GM10248 (cell line): ENCODE data around the gene PKD2.

Experiments used
- CTCF ChIA-PET: fragments of 300-600 bp; sonication (Branson Sonifier 250); formaldehyde crosslinking; extraction: SDS; loops from one replicate; lab custom pipeline; 2021; ENCODE audit warnings: antibody characterized with exemption; lab: Yijun Ruan, JAX
- POLR2A ChIA-PET: fragments of 350-650 bp; sonication (Branson Sonifier 250); formaldehyde crosslinking; extraction: SDS; loops from one replicate; lab custom pipeline; 2020; ENCODE audit warnings: antibody characterized with exemption; lab: Yijun Ruan, JAX
- DNase-seq: peaks from one replicate; pipeline ENCODE4 v3.0.0; 2012; ENCODE audit errors: extremely low spot score
- TF ChIP-seq, protein P1 (sequence below): IDR thresholded peaks from 2 replicates; pipeline ENCODE4 v1.5.1; 2012; ENCODE audit warnings: mild to moderate bottlenecking, low read depth; ENCODE audit errors: extremely low read depth, missing control alignments, control extremely low read depth

PKD2 gene

DNA sequence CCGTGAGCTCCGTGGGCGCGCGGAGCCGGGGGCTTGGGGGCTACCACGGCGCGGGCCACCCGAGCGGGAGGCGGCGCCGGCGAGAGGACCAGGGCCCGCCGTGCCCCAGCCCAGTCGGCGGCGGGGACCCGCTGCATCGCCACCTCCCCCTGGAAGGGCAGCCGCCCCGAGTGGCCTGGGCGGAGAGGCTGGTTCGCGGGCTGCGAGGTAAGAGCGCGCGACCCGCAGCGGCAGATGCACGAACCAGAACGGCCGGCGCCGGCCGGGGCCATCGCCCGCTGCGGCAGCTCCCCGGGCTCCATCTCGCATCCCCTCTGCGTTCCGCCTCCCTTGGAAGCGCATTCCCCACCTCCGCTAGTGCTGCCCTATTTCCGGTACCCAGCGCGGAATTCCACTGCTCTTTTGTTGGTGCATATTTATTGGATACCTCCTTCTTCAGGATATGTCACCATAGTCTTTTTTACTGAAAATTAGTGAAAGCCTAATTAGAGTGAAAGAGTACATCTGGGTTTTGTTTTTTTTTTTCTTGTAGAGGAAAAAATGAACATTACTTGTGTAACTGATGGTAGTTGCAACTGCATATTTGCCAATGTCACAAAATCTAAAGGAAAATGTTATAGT is 797 bp downstream of the PKD2 start:
- TF ChIP-seq, protein P1, sequence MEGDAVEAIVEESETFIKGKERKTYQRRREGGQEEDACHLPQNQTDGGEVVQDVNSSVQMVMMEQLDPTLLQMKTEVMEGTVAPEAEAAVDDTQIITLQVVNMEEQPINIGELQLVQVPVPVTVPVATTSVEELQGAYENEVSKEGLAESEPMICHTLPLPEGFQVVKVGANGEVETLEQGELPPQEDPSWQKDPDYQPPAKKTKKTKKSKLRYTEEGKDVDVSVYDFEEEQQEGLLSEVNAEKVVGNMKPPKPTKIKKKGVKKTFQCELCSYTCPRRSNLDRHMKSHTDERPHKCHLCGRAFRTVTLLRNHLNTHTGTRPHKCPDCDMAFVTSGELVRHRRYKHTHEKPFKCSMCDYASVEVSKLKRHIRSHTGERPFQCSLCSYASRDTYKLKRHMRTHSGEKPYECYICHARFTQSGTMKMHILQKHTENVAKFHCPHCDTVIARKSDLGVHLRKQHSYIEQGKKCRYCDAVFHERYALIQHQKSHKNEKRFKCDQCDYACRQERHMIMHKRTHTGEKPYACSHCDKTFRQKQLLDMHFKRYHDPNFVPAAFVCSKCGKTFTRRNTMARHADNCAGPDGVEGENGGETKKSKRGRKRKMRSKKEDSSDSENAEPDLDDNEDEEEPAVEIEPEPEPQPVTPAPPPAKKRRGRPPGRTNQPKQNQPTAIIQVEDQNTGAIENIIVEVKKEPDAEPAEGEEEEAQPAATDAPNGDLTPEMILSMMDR, result no peak
- DNase-seq, result peak; percentile 54
- POLR2A ChIA-PET, result no interaction called here
- CTCF ChIA-PET, result interaction anchor here (1.1 to 1.3 kb wide), 2 partner anchors 19 to 25 kb away, joined by 3 to 4 read pairs; no protein-coding TSS in a partner anchor

DNA sequence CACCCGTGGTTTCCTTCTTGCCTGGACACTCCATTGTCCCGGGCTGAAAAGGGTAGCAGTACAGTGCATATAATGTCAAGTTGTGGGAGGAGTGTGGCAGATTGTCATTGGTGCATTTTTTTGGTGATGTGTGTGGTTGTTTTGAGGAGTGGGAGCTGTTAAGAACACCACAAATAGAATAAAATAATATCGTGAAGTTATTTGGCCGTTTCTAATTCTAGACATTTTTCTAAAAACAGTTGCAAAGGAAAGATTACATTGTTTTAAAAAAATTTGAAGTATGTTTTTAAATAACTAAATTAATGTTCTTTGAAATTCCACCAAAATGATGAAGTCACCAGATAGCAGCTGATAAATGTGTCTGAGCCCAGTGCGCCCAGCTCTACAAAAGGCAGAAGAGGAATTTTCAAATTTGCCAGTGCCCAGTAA is 1.3 kb downstream of the PKD2 start:
- POLR2A ChIA-PET, result no interaction called here
- CTCF ChIA-PET, result interaction anchor here (1.1 kb wide), 1 partner anchor 25 kb away, joined by 4 read pairs; no protein-coding TSS in a partner anchor
- TF ChIP-seq, protein P1, result no peak
- peak; percentile 23 for DNase-seq

DNA sequence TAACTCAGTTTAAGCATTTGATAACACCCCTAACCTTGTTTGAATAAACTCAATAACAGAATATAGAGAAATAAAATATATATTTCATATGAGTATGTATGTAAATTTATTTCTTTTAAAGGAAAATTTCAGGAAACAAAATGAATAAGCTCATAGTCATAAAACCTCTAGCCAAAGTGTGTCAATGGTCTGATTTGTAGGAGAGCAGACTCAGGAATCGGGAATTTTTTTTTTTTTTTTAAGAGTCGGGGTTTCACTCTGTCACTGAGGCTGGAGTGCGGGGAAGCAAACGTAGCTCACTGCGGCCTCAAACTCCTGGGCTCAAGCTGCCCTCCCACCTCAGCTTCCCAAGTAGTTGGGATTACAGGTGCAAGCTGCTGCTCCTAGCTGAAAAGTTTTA is 2.4 kb downstream of the PKD2 start:
- DNase-seq, result no peak
- ChIA-PET POLR2A (no interaction called here), CTCF (interaction anchor here (1.0 to 1.8 kb wide), 5 partner anchors 9 to 653 kb away, joined by 3 to 8 read pairs (median 3); no protein-coding TSS in a partner anchor)
- TF ChIP-seq, protein P1, result no peak

DNA sequence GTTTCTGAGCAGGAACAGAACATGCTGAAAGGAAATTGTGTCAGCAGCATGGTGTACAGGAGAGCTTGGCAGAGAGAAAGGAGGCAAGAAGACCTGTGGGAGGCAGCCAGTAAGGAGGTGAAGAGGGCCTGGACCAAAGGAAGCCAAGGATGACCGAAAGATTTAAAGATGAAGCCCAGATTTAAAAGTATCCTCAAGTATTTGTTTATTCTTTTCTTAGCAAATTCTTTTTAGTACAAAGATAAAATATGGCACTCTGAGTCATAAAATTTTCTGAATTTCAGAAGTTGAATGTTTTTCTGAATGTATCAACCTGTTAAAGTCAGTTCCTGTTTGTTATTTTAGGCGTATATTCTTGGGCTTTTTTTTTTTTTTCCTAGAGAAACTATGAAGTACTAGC is 3.5 kb downstream of the PKD2 start:
- TF ChIP-seq, protein P1, result no peak
- CTCF ChIA-PET, result interaction anchor here (0.9 to 1.8 kb wide), 2 partner anchors 10 to 11 kb away, joined by 3 to 8 read pairs; no protein-coding TSS in a partner anchor
- POLR2A ChIA-PET, result no interaction called here
- no peak for DNase-seq

DNA sequence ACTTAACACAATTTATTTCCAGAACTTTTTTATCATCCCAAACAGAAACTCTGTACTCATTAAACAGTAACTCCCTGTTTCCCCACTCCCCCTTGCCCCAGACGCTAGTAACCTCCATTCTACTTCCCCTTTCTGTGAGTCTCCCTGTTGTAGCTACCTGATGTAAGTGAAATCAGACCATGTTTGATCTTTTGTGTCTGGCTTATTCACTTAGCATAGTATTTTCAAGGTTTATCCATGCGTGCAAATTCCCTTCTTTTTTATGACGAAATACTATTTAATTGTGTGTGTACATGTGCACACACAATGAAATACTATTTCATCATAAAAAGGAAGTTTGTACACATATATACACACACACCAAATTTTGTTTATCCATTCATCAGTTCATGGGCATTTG is 5.2 kb downstream of the PKD2 start:
- DNase-seq, result peak; percentile 42
- TF ChIP-seq, protein P1, result no peak
- ChIA-PET CTCF (interaction anchor here (1.7 to 3.8 kb wide), 3 partner anchors 11 to 199 kb away, joined by 3 to 14 read pairs (median 9); no protein-coding TSS in a partner anchor), POLR2A (no interaction called here)

DNA sequence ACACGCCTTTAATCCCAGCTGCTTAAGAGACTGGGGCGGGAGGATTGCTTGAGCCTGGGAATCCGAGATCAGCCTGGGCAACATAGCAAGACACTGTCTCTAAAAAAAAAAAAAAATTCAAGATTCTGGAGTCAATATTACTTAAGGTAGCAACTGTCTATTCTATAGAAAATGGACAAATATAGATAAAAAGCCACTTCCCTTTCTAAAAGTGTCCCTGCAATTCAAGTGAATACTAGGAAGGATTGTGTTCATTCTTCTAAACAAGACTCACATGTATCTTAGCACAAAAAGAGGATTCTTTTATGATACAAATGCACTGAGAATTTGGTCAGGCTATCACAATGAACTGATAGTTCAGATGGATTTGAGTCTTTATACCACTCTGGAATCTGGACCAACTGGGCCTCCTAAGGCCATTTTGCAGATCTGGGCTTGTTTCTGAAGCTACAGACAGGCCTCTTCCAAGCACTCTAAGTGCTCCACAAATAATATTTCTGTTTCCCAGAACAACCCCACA is 7.0 kb downstream of the PKD2 start:
- POLR2A ChIA-PET, result no interaction called here
- no peak for DNase-seq
- TF ChIP-seq, protein P1, result no peak
- CTCF ChIA-PET, result interaction anchor here (0.8 to 3.8 kb wide), 5 partner anchors 9 to 501 kb away, joined by 3 to 14 read pairs (median 4); no protein-coding TSS in a partner anchor
